B cell (primary cell): Measurements from ENCODE around the gene SUCLG2. TPM values are rescaled to one million over a fixed set of nuclear protein-coding genes. Genes with fewer than 3 reads are reported as not detected.

Experiments
- ATAC-seq: fragments of 200-7000 bp; cut with Tn5 transposase; one replicate; pipeline ENCODE4 v1.10.0; 2021; ENCODE audit warnings: low read depth, mild to moderate bottlenecking, moderate number of reproducible peaks, moderate library complexity
- CTCF ChIA-PET: fragments of 350-600 bp; sonication (Branson Sonifier 250); formaldehyde crosslinking; loops from one replicate; lab custom pipeline; 2021; ENCODE audit warnings: antibody characterized with exemption, inconsistent platforms; lab: Charles Lee
- POLR2A ChIA-PET: fragments of 350-600 bp; sonication (Branson Sonifier 250); formaldehyde crosslinking; loops from one replicate; lab custom pipeline; 2021; ENCODE audit warnings: antibody characterized with exemption; lab: Charles Lee
- DNase-seq: peaks from one replicate; pipeline ENCODE4 v3.0.0; 2013
- H2AFZ ChIP-seq: 2 replicates; pipeline ENCODE4 v1.6.1; 2012; ENCODE audit warnings: mild to moderate bottlenecking, low read depth, low read length; ENCODE audit not compliant: insufficient read depth, poor library complexity, severe bottlenecking
- H3K27ac ChIP-seq, 2 donors: 1 replicate in 1 of 2; 2 replicates in 1 of 2; pipeline ENCODE4 v1.5.1; 2012 to 2013; ENCODE audit warnings: low read length in 2 of 2, mild to moderate bottlenecking in 2 of 2, moderate library complexity in 1 of 2
- H3K27me3 ChIP-seq, 4 experiments: fragments of 200-600 bp in 1 of 4; sonication (generic) in 1 of 4; replicated peaks in 1 of 4; 1 replicate in 2 of 4; 2 replicates in 2 of 4; pipeline versions ENCODE4 v1.6.1 to v1.7.0; 2013 to 2016; ENCODE audit warnings: low read length in 3 of 4, mild to moderate bottlenecking in 2 of 4, mixed read lengths in 1 of 4, moderate library complexity in 1 of 4; ENCODE audit not compliant: insufficient read depth in 4 of 4, control insufficient read depth in 3 of 4; ENCODE audit errors: control extremely low read depth in 1 of 4
- H3K36me3 ChIP-seq, 2 experiments: replicated peaks in 1 of 2; 1 replicate in 1 of 2; 2 replicates in 1 of 2; pipeline versions ENCODE4 v1.6.1 to v1.7.1; 2013; ENCODE audit warnings: low read length in 1 of 2; ENCODE audit not compliant: insufficient read depth in 2 of 2, control insufficient read depth in 1 of 2; ENCODE audit errors: control extremely low read depth in 1 of 2, extremely low read depth in 1 of 2
- H3K4me1 ChIP-seq, 2 donors: fragments of 200-600 bp in 1 of 2; sonication (generic) in 1 of 2; 1 replicate in 1 of 2; 2 replicates in 1 of 2; pipeline versions ENCODE4 v1.5.1 to v1.6.1; 2013 to 2017; ENCODE audit warnings: low read length in 2 of 2; ENCODE audit not compliant: control insufficient read depth in 2 of 2, insufficient read depth in 2 of 2
- H3K4me2 ChIP-seq: replicated peaks from 2 replicates; pipeline ENCODE3; 2012; ENCODE audit warnings: mild to moderate bottlenecking, low read depth, low read length; ENCODE audit not compliant: poor library complexity, severe bottlenecking
- H3K4me3 ChIP-seq, 5 experiments: fragments of 200-600 bp in 1 of 5; sonication (generic) in 1 of 5; 1 replicate in 3 of 5; 2 replicates in 2 of 5; pipeline versions ENCODE4 v1.5.1 to v1.7.0; 2011 to 2016; ENCODE audit warnings: low read length in 4 of 5, mild to moderate bottlenecking in 4 of 5, low read depth in 2 of 5, control low read depth in 1 of 5, moderate library complexity in 1 of 5; ENCODE audit not compliant: insufficient read depth in 1 of 5; ENCODE audit errors: control extremely low read depth in 1 of 5, extremely low read depth in 1 of 5
- H3K79me2 ChIP-seq: fragments of 200-600 bp; sonication (generic); one replicate; pipeline ENCODE4 v1.6.0; 2016; ENCODE audit warnings: low read length; ENCODE audit not compliant: control insufficient read depth, insufficient read depth
- H3K9ac ChIP-seq: fragments of 200-600 bp; sonication (generic); 2 replicates; pipeline ENCODE4 v1.6.1; 2017; ENCODE audit warnings: mild to moderate bottlenecking, low read length, moderate library complexity
- H3K9me3 ChIP-seq, 3 donors: one replicate each; pipeline versions ENCODE4 v1.6.1 to v1.7.1; 2013; ENCODE audit warnings: low read length in 2 of 3; ENCODE audit not compliant: control insufficient read depth in 2 of 3, insufficient read depth in 1 of 3; ENCODE audit errors: control extremely low read depth in 1 of 3
- H4K20me1 ChIP-seq: 2 replicates; pipeline ENCODE4 v1.6.0; 2012; ENCODE audit warnings: mild to moderate bottlenecking, low read length; ENCODE audit not compliant: insufficient read depth, control insufficient read depth, poor library complexity, severe bottlenecking
- H3K27ac Mint-ChIP-seq: one replicate; pipeline ENCODE4 v1.8.0; 2021; ENCODE audit warnings: mixed read lengths
- H3K27me3 Mint-ChIP-seq: one replicate; pipeline ENCODE4 v1.8.0; 2021; ENCODE audit warnings: mixed read lengths
- H3K4me1 Mint-ChIP-seq: one replicate; pipeline ENCODE4 v1.8.0; 2021; ENCODE audit warnings: mixed read lengths
- H3K4me3 Mint-ChIP-seq: one replicate; pipeline ENCODE4 v1.8.0; 2021; ENCODE audit warnings: mixed read lengths
- H3K9me3 Mint-ChIP-seq: one replicate; pipeline ENCODE4 v1.8.0; 2022; ENCODE audit warnings: mixed read lengths; ENCODE audit not compliant: insufficient read depth
- EZH2 ChIP-seq: IDR thresholded peaks from 2 replicates; pipeline ENCODE4 v1.6.1; 2012; ENCODE audit warnings: borderline replicate concordance, low read depth, mild to moderate bottlenecking, moderate library complexity, low read length; ENCODE audit not compliant: insufficient read depth, poor library complexity, severe bottlenecking
- WGBS: methylation state at CpG from one replicate; pipeline ENCODE4 v1.1.5; 2013; ENCODE audit warnings: missing lambda C conversion rate; ENCODE audit not compliant: insufficient coverage; 5-methylcytosine and 5-hydroxymethylcytosine counted together
- intact Hi-C: fragments of 100-400 bp; cut with micrococcal nuclease; formaldehyde crosslinking; loops from one replicate; pipeline ENCODE4 v1.10.0; 2022
- polyA plus RNA-seq: library from polyadenylated mRNA; depleted of rRNA; stranded (reverse); fragments of >200 nt; gene quantifications from 2 replicates; pipeline ENCODE4 v1.2.3, GENCODE V29; 2012
- total RNA-seq, 2 donors: library from RNA; stranded (reverse); fragments of 120-200 nt in 1 of 2; gene quantifications; 1 replicate in 1 of 2; 2 replicates in 1 of 2; pipeline versions ENCODE4 v1.2.3 to v1.2.4, GENCODE V29; 2013 to 2022
- TF ChIP-seq, protein P1 (sequence below): fragments of 200-600 bp; IDR thresholded peaks from one replicate; pipeline ENCODE4 v1.8.0; 2022; ENCODE audit warnings: antibody characterized with exemption, mild to moderate bottlenecking

The SUCLG2 gene
- total and polyA plus RNA-seq, 2 donors (not counting 1 experiment from before 2014, with no cell fraction given) = 9.1 to 35.8 TPM

- Mint-ChIP-seq H3K27me3 (no peaks in the 10 kb centered on the region), H3K4me1 (no peaks in the 10 kb centered on the region), H3K4me3 (no peak overlapping the region), H3K27ac (no peak overlapping the region), H3K9me3 (peaks cover 2% of the 10 kb centered on the region)
- no peak overlapping the region for H3K4me3 ChIP-seq
- H3K4me2 ChIP-seq = no peak overlapping the region
- H3K4me1 ChIP-seq = no peaks in the 10 kb centered on the region
- WGBS = 38% methylated on average over 1 of the region's 1 CpG
- ATAC-seq (no peak), DNase-seq (no peak)
- H3K9me3 ChIP-seq = peaks cover 0 to 9% (median 3%) of the 10 kb centered on the region in 3 donors
- POLR2A ChIA-PET = no interaction called here
- H3K36me3 ChIP-seq = peaks cover 2 to 18% of the 10 kb centered on the region in 2 experiments
- no peaks in the 10 kb centered on the region for H4K20me1 ChIP-seq
- no peak overlapping the region for H3K9ac ChIP-seq
- TF ChIP-seq, protein P1, sequence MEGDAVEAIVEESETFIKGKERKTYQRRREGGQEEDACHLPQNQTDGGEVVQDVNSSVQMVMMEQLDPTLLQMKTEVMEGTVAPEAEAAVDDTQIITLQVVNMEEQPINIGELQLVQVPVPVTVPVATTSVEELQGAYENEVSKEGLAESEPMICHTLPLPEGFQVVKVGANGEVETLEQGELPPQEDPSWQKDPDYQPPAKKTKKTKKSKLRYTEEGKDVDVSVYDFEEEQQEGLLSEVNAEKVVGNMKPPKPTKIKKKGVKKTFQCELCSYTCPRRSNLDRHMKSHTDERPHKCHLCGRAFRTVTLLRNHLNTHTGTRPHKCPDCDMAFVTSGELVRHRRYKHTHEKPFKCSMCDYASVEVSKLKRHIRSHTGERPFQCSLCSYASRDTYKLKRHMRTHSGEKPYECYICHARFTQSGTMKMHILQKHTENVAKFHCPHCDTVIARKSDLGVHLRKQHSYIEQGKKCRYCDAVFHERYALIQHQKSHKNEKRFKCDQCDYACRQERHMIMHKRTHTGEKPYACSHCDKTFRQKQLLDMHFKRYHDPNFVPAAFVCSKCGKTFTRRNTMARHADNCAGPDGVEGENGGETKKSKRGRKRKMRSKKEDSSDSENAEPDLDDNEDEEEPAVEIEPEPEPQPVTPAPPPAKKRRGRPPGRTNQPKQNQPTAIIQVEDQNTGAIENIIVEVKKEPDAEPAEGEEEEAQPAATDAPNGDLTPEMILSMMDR = no peak
- TF ChIP-seq EZH2 = no peak
- H3K27ac ChIP-seq = no peak overlapping the region
- H3K79me2 ChIP-seq = no peaks in the 10 kb centered on the region
- intact Hi-C loops = no loop called here
- no peaks in the 10 kb centered on the region for H3K27me3 ChIP-seq
- no peak overlapping the region for H2AFZ ChIP-seq
- CTCF ChIA-PET = no interaction called here
These were observed 238.9 kb downstream of the SUCLG2 start for GRCh38 chr3:67415511-67415910.

- no peak overlapping the region for H3K27ac ChIP-seq
- H3K4me3 ChIP-seq = no peak overlapping the region
- intact Hi-C loops = no loop called here
- no peak overlapping the region for H3K9ac ChIP-seq
- POLR2A ChIA-PET = no interaction called here
- no peak overlapping the region for H3K4me2 ChIP-seq
- DNase-seq (no peak), ATAC-seq (no peak)
- peaks cover under 1 to 13% of the 10 kb centered on the region in 2 experiments for H3K36me3 ChIP-seq
- Mint-ChIP-seq H3K27me3 (no peaks in the 10 kb centered on the region), H3K4me1 (no peaks in the 10 kb centered on the region), H3K9me3 (no peaks in the 10 kb centered on the region), H3K27ac (no peak overlapping the region), H3K4me3 (no peak overlapping the region)
- H3K4me1 ChIP-seq = no peaks in the 10 kb centered on the region
- no peak overlapping the region for H2AFZ ChIP-seq
- WGBS = 96% methylated on average over 4 of the region's 5 CpGs
- peaks cover 0 to 2% (median 2%) of the 10 kb centered on the region in 3 donors for H3K9me3 ChIP-seq
- no peaks in the 10 kb centered on the region for H3K27me3 ChIP-seq
- H4K20me1 ChIP-seq = no peaks in the 10 kb centered on the region
- TF ChIP-seq EZH2 = no peak
- TF ChIP-seq, protein P1 = no peak
- H3K79me2 ChIP-seq = no peaks in the 10 kb centered on the region
- CTCF ChIA-PET = no interaction called here
These were observed 239.7 kb downstream of the SUCLG2 start for GRCh38 chr3:67414740-67415139.
